GM23338 (cell line): ENCODE measurements around the gene CPNE4. TPM values are rescaled to one million over a fixed set of nuclear protein-coding genes. Genes with fewer than 3 reads are reported as not detected.

Source experiments
- ATAC-seq: fragments of 200-7000 bp; cut with Tn5 transposase; 3 replicates; pipeline ENCODE4 v1.9.1; 2020
- DNase-seq: peaks from one replicate; pipeline ENCODE4 v3.0.0-alpha.2; 2015; ENCODE audit warnings: low spot score
- H2AFZ ChIP-seq: fragments of 200-600 bp; sonication (generic); 2 replicates; pipeline ENCODE4 v1.8.0; 2016; ENCODE audit warnings: antibody characterized with exemption, mild to moderate bottlenecking, moderate library complexity
- H3F3A ChIP-seq: fragments of 200-600 bp; sonication (generic); replicated peaks from 2 replicates; pipeline ENCODE4 v1.8.0; 2017; ENCODE audit warnings: antibody characterized with exemption, mixed run types, low read depth
- H3K27ac ChIP-seq: fragments of 200-600 bp; sonication (generic); 2 replicates; pipeline ENCODE4 v1.6.1; 2016; ENCODE audit warnings: low read depth
- H3K27me3 ChIP-seq: fragments of 200-600 bp; sonication (generic); 2 replicates; pipeline ENCODE4 v1.8.0; 2016; ENCODE audit warnings: mild to moderate bottlenecking, mixed run types, moderate library complexity; ENCODE audit not compliant: insufficient read depth
- H3K36me3 ChIP-seq: fragments of 200-600 bp; sonication (generic); 2 replicates; pipeline ENCODE4 v1.8.0; 2016; ENCODE audit warnings: mild to moderate bottlenecking; ENCODE audit not compliant: insufficient read depth
- H3K4me1 ChIP-seq: fragments of 200-600 bp; sonication (generic); 2 replicates; pipeline ENCODE4 v1.8.0; 2016; ENCODE audit warnings: mild to moderate bottlenecking, moderate library complexity; ENCODE audit not compliant: insufficient read depth
- H3K4me2 ChIP-seq: fragments of 200-600 bp; sonication (generic); 2 replicates; pipeline ENCODE4 v1.7.1; 2017; ENCODE audit warnings: mixed run types
- H3K4me3 ChIP-seq: fragments of 200-600 bp; sonication (generic); 2 replicates; pipeline ENCODE4 v1.6.1; 2016; ENCODE audit warnings: mixed run types
- H3K79me2 ChIP-seq: fragments of 200-600 bp; sonication (generic); replicated peaks from 2 replicates; pipeline ENCODE4 v1.8.0; 2017; ENCODE audit warnings: mild to moderate bottlenecking; ENCODE audit not compliant: insufficient read depth
- H3K9me2 ChIP-seq: fragments of 200-600 bp; sonication (generic); 2 replicates; pipeline ENCODE4 v1.8.0; 2017; ENCODE audit not compliant: insufficient read depth
- H4K20me1 ChIP-seq: fragments of 200-600 bp; sonication (generic); replicated peaks from 2 replicates; pipeline ENCODE4 v1.8.0; 2017; ENCODE audit warnings: mild to moderate bottlenecking; ENCODE audit not compliant: insufficient read depth
- H3K27ac Mint-ChIP-seq: 2 replicates; pipeline ENCODE4 v1.8.0; 2020; ENCODE audit warnings: inconsistent platforms, mild to moderate bottlenecking, moderate library complexity, mixed read lengths
- H3K27me3 Mint-ChIP-seq: 3 replicates; pipeline ENCODE4 v1.8.0; 2022; ENCODE audit warnings: low read depth, mild to moderate bottlenecking, moderate library complexity, mixed read lengths, inconsistent platforms; ENCODE audit not compliant: insufficient read depth, poor library complexity
- H3K36me3 Mint-ChIP-seq: 3 replicates; pipeline ENCODE4 v1.8.0; 2021; ENCODE audit warnings: low read depth, mild to moderate bottlenecking, inconsistent platforms, moderate library complexity, mixed read lengths
- H3K4me1 Mint-ChIP-seq: 3 replicates; pipeline ENCODE4 v1.8.0; 2020; ENCODE audit warnings: mild to moderate bottlenecking, inconsistent platforms, mixed read lengths
- H3K4me3 Mint-ChIP-seq: 3 replicates; pipeline ENCODE4 v1.8.0; 2021; ENCODE audit warnings: moderate library complexity, mild to moderate bottlenecking, inconsistent platforms, mixed read lengths
- H3K9me3 Mint-ChIP-seq: 3 replicates; pipeline ENCODE4 v1.8.0; 2020; ENCODE audit warnings: moderate library complexity, mild to moderate bottlenecking, inconsistent platforms, mixed read lengths
- CREB1 ChIP-seq: fragments of 250-450 bp; sonication (Bioruptor Pico); IDR thresholded peaks from 2 replicates; pipeline ENCODE4 v1.5.0; 2020; ENCODE audit warnings: low read depth, mild to moderate bottlenecking, moderate library complexity
- ETS1 ChIP-seq: IDR thresholded peaks from 2 replicates; pipeline ENCODE4 v1.6.1; 2016; ENCODE audit warnings: antibody characterized with exemption
- EZH2phosphoT487 ChIP-seq: fragments of 200-600 bp; sonication (generic); IDR thresholded peaks from one replicate; pipeline ENCODE4 v1.8.1; 2018; ENCODE audit warnings: antibody characterized with exemption; ENCODE audit not compliant: unreplicated experiment
- JUNB ChIP-seq: IDR thresholded peaks from one replicate; pipeline ENCODE4 v1.6.1; 2016; ENCODE audit warnings: antibody characterized with exemption; ENCODE audit not compliant: unreplicated experiment
- NANOG ChIP-seq: IDR thresholded peaks from 2 replicates; pipeline ENCODE4 v1.6.1; 2016; ENCODE audit warnings: antibody characterized with exemption, borderline replicate concordance
- POLR2AphosphoS5 ChIP-seq: IDR thresholded peaks from 2 replicates; pipeline ENCODE4 v1.6.1; 2016; ENCODE audit warnings: antibody characterized with exemption, low read depth
- REST ChIP-seq: IDR thresholded peaks from one replicate; pipeline ENCODE4 v1.6.1; 2018; ENCODE audit warnings: antibody characterized with exemption; ENCODE audit not compliant: unreplicated experiment
- STAT1 ChIP-seq: IDR thresholded peaks from one replicate; pipeline ENCODE4 v1.6.1; 2016; ENCODE audit warnings: antibody characterized with exemption; ENCODE audit not compliant: unreplicated experiment
- ZNF114 ChIP-seq: fragments of 250-450 bp; sonication (Bioruptor Pico); IDR thresholded peaks from 2 replicates; pipeline ENCODE4 v1.5.0; 2020; ENCODE audit warnings: mild to moderate bottlenecking, moderate library complexity
- ZNF331 ChIP-seq: fragments of 250-450 bp; sonication (Bioruptor Pico); IDR thresholded peaks from 2 replicates; pipeline ENCODE4 v1.5.0; 2020; ENCODE audit warnings: low read depth, mild to moderate bottlenecking, moderate library complexity
- polyA plus RNA-seq: library from polyadenylated mRNA; unstranded; fragments of >200 nt; fragmentation: Nextera tagmentation; extraction: Ambion mirVana; gene quantifications from 2 replicates; pipeline ENCODE4 v1.2.1, GENCODE V29; 2016
- total RNA-seq: library from RNA; depleted of rRNA; stranded (reverse); fragments of >200 nt; shearing (Covaris generic); gene quantifications from 2 replicates; pipeline ENCODE4 v1.2.3, GENCODE V29; 2014

Gene CPNE4
- total and polyA plus RNA-seq, 2 experiments from 2014 or later = 2.0 to 6.5 TPM

- TF ChIP-seq REST = no peak
- no peak for TF ChIP-seq CREB1 (CRISPR knock-in tag)
- TF ChIP-seq STAT1 = no peak
- TF ChIP-seq ZNF331 (CRISPR knock-in tag) = no peak
- no peak for TF ChIP-seq JUNB
- no peak for TF ChIP-seq POLR2AphosphoS5
- TF ChIP-seq EZH2phosphoT487 = no peak
- no peak for TF ChIP-seq NANOG
- TF ChIP-seq ZNF114 (CRISPR knock-in tag) = no peak
Observed at GRCh38 chr3:131806736-131807135, 228.1 kb downstream of the CPNE4 start (continued).

- H3K27me3 ChIP-seq = no peaks in the 10 kb centered on the region; the same call in 1 of the 2 replicates
- Mint-ChIP-seq H3K4me3 (no peak overlapping the region), H3K27me3 (no peaks in the 10 kb centered on the region), H3K27ac (no peak overlapping the region), H3K36me3 (no peaks in the 10 kb centered on the region), H3K9me3 (no peaks in the 10 kb centered on the region), H3K4me1 (peaks cover 9% of the 10 kb centered on the region; the same call in 2 of the 3 replicates)
- H2AFZ ChIP-seq = no peak overlapping the region
- H3K79me2 ChIP-seq = no peaks in the 10 kb centered on the region
- H3K9me2 ChIP-seq = no peaks in the 10 kb centered on the region
- no peak overlapping the region for H3K27ac ChIP-seq
- peaks cover 5% of the 10 kb centered on the region for H3K4me1 ChIP-seq
- ATAC-seq (no peak), DNase-seq (no peak)
- H4K20me1 ChIP-seq = no peaks in the 10 kb centered on the region
- no peaks in the 10 kb centered on the region for H3F3A ChIP-seq
- H3K4me2 ChIP-seq = no peak overlapping the region
- H3K4me3 ChIP-seq = no peak overlapping the region
- no peaks in the 10 kb centered on the region for H3K36me3 ChIP-seq
- TF ChIP-seq ETS1 (no peak), ZNF114 (CRISPR knock-in tag) (no peak), STAT1 (no peak), CREB1 (CRISPR knock-in tag) (no peak), ZNF331 (CRISPR knock-in tag) (no peak), REST (no peak)
Observed at GRCh38 chr3:131804565-131805133, 230.2 kb downstream of the CPNE4 start.
